Measurements from ENCODE around the gene FAM32A.

DNA sequence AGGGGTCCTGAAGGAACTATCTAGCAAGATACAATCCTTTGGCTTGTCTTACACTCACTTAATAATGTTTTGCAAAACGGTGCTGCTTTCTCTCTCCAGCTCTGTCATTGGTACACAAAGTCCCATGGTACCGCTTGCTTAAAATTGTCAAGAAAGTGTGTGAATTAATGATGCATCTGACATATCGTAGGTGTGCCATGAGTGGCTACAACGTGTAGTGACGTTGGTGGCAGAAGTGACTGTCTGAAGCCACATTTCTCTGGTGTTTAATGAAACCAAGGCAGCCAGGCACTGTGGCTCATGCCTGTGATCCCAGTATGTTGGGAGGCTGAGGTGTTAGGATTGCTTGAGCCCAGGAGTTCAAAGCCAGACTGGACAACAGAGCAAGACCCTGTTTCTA, 39.1 kb upstream of the FAM32A start:
- no peak for TF ChIP-seq FOXM1 (IDR thresholded peaks at IDR 0.05; ENCODE audit: borderline replicate concordance)
- no peak for TF ChIP-seq SUZ12 (IDR thresholded peaks at IDR 0.05)
- no peak for TF ChIP-seq HDGF (IDR thresholded peaks at IDR 0.05; ENCODE audit: borderline replicate concordance)
- TF ChIP-seq ZNF384 (IDR thresholded peaks at IDR 0.05) = no peak
- no peak for TF ChIP-seq SP1 (IDR thresholded peaks at IDR 0.05)
- TF ChIP-seq, protein P1, sequence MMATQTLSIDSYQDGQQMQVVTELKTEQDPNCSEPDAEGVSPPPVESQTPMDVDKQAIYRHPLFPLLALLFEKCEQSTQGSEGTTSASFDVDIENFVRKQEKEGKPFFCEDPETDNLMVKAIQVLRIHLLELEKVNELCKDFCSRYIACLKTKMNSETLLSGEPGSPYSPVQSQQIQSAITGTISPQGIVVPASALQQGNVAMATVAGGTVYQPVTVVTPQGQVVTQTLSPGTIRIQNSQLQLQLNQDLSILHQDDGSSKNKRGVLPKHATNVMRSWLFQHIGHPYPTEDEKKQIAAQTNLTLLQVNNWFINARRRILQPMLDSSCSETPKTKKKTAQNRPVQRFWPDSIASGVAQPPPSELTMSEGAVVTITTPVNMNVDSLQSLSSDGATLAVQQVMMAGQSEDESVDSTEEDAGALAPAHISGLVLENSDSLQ (IDR thresholded peaks at IDR 0.05) = no peak
- no peak for TF ChIP-seq L3MBTL2 (conservative IDR thresholded peaks at IDR 0.05)
- no peak for TF ChIP-seq FOXA1 (IDR thresholded peaks at IDR 0.05)
- TF ChIP-seq FOXK2 (IDR thresholded peaks at IDR 0.05) = no peak
- no peak for TF ChIP-seq ELF4 (IDR thresholded peaks at IDR 0.05)
- no peak for TF ChIP-seq BHLHE40 (IDR thresholded peaks at IDR 0.05; ENCODE audit: borderline replicate concordance)
- no peak for TF ChIP-seq CTBP1 (IDR thresholded peaks at IDR 0.05; ENCODE audit: borderline replicate concordance)

Measured in HEK293T (cell line).